GM03348 (cell line): ENCODE results near the gene GSTA2.
"Not testable (repeated sequence)": the region's sequence is repeated elsewhere in the genome, so short reads cannot be mapped to it uniquely, and the experiment has no call there.

Experiments
- DNase-seq: peaks from one replicate; pipeline ENCODE4 v3.0.0; 2012; ENCODE audit warnings: low spot score

Gene GSTA2

DNA sequence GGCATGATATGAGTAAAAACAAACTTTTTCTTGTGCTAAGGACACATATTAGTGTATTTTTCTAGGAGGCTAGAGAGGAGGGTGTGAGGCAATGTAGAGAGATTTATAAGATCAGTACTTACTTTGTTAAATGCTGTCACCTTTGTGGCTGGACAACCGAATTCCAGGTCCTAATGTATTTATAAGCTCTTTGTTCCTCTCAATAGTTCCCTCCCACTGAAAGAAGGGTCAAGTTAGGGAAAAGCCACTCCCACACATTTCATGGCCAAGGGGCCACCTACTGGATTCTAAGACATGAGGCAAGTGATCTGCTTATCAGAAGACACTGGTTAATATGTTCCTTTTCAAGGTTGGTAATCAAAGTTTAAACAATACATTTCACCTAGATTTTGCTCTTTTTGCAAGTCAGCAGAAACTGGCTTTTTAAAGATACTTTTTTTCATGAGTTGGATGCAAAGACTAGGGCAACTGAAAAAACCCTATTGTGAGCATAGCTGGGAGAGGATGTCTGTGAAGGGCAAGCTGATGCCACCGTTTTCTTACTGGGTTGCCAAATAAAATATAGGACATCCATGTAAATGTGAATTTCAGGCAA, at the start of gene GSTA2:
GSTA2 (minus strand) TSS at position 154 of the 595 bp plus-strand sequence. CDS start 5,528 bp downstream, outside the sequence.
- DNase-seq, result not testable (repeated sequence)

DNA sequence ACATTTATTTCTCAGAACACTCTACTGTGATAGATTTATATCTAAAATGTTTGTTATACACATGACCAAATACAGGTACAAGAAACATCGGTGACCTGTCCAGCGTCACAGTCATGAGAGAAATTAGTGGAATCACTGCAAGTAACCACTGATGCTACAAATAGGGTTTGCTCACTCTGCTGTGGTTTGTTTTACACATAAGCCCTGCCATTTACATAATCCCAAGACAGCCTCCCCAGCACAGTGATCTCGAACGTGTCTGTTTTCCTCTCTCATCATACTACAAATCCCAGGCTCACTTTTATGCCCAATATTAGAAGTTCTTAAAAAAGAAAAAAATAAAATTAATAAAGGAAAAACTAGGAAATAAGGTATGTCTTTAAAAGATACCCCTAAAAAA, 46.5 kb upstream of the GSTA2 start:
- not testable (repeated sequence) for DNase-seq

DNA sequence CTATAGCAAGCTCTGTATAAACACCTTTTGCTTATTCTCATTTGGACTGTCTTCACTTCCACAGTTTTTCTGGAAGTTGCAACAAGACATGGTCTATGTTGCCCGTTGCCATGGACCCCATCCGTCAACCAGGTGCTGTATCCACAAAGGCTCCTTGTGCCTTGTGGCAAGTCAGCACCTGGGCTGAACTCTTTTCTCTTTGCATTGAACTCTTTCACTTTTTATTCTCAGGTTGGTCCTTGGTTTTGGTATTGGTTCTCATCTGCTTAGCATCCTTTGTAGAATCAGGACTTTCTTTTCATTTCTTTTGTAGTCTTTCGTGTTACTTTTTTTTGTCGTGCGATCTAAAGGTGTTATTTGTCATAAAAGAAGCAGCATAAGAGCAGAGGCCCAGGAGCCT, 45.4 kb upstream of the GSTA2 start:
- no peak for DNase-seq

DNA sequence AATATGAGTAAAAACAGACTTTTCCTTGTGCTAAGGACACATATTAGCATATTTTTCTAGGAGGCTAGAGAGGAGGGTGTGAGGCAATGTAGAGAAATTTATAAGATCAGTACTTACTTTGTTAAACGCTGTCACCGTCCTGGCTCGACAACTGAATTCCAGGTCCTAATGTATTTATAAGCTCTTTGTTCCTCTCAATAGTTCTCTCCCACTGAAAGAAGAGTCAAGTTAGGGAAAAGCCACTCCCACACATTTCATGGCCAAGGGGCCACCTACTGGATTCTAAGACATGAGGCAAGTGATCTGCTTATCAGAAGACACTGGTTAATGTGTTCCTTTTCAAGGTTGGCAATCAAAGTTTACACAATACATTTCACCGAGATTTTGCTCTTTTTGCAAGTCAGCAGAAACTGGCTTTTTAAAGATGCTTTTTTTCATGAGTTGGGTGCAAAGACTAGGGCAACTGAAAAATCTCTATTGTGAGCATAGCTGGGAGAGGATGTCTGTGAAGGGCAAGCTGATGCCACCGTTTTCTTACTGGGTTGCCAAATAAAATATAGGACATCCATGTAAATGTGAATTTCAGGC, 40.5 kb upstream of the GSTA2 start, which contains the start of gene GSTA1:
GSTA1 (minus strand) TSS at position 149 of the 588 bp plus-strand sequence. CDS start 4,549 bp downstream, outside the sequence.
- not testable (repeated sequence) for DNase-seq

DNA sequence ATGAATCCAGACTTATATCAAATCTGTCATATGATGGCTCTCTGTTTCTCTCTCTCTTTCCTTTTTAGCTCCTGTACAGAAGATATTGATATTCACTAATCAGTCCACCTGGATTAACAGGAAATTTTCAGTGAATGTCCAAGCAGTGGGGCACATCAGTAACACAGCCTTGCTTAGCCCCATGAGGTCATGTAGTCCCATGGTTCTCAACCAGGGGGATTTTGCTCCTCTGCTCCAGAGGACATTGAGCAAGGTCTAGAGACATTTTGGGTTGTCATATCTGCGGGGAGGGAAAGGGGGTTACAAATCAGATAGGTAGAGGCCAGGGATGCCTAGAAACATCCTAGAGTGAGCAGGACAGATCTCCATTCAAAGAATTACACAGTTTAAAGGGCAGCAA, 39.5 kb upstream of the GSTA2 start:
- no peak for DNase-seq

DNA sequence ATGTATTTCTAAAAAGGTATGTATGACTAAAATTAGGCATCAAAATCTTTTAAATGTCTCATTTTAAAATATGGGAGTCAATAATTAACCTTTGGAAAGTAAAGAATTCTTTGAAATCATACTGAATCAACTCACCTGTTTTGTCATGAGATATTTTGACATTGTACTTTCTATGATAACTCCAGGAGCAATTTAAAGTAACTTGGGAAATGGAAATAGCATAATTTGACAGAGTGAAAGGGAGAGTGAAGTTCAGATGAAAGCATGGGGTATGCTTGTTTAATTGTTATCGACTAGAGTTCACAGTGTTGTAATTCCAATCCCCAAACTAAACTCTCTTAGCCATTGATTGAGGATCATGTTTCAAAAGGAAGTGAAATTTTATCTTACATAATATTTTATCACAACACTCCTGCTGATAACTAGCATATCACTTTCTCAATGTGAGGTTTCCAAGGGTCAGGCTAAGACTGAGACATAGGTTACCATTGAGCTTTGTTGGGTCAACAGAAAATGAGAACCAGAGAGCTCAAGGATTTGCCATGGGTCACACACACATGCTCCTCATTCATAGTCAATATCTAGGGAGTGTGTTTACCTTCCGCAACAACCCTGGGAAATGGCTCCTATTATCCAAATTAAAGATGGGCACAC, 38.0 kb upstream of the GSTA2 start:
- DNase-seq, result no peak

DNA sequence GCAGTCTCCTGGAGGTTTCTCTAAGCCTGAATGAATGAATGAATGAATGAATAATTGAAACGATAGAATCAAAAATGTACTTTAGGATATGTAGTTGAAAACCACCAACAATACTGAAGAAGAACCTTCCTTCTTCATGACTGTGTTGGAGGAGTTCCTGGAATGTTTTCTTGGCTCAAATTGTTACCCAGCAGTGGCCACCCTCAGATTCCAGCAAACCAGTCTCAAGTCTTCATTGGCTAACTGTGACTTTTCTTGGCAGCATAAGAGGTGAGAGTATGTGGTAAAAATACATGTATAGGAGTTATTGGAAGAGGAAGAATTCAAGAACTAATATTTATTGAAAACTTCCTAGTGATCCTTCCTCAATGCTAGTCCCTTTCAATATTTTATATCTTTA, 36.0 kb upstream of the GSTA2 start:
- DNase-seq, result peak; percentile 47

DNA sequence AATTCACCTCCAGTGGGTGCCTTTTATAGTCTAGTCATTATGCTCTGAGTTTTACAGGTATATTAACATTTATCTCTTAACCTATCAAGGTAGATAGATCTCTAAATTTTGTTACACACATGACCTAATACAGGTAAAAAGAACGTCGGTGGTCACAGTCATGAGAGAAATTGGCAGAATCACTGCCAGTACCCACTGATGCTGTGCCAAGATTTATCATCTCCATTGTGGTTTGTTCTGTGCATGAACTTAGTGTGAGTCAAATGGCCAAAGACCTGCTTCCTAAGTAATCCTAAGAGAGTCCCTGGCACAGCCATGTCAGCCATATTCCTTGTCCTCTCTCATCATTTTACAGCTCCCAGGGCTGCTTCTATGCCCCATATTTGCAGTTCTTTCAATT, 31.1 kb upstream of the GSTA2 start:
- DNase-seq, result not testable (repeated sequence)

DNA sequence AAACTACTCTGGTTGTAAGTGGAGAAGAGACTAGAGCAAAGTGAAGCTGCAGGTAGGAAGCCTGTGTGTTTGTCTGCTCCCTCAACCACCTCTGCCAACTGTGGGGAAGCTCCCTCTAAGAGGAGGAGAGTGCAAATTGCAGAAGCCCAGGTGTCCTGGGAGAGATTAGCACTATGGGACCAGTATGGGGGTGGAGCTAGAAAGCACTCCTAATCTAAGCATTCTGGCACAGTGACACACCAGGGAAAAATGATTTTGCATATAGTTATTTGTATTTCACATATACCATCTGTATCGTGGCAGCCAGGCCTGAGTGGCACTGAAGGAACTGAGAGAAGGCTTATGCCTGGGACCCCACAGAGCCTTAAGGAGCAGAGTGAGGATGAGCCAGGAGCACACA, 27.6 kb upstream of the GSTA2 start:
- DNase-seq, result no peak

DNA sequence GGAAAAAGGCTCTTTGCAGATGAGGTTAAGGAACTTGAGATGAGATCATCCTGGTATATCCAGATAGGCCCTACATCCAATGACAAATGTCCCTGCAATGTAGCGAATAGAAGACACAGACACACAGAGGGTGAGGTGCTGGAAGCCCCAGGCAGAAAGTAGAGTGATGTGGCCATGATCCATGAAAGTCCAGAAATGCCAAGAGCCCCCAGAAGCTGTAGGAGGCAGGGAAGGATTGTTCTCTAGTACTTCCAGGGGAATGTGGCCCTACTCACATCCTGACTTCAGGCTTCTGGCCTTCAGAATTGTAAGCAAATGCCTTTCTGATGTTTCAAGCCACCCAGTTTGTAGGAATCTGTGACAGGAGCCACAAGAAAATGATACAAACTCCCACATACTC, 26.4 kb upstream of the GSTA2 start:
- peak; percentile 8 for DNase-seq

DNA sequence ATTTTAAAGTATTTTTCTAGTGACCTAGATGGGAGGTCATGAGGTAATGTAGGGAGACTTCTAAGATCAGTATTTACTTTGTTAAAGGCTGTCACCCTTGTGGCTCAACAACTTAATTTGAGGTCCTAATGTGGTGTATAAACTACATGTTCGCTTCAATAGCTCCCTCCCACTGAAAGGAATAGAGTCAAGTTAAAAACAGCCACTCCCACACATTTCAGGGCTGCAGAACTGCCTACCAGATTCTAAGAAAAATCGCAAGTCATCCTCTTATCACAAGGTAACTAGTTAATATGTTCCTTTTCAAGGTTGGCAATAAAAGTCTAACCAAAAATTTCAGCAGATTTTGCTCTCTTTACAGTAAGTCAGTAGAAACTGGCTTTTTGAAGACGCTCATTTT, 25.2 kb upstream of the GSTA2 start:
- DNase-seq, result no peak

DNA sequence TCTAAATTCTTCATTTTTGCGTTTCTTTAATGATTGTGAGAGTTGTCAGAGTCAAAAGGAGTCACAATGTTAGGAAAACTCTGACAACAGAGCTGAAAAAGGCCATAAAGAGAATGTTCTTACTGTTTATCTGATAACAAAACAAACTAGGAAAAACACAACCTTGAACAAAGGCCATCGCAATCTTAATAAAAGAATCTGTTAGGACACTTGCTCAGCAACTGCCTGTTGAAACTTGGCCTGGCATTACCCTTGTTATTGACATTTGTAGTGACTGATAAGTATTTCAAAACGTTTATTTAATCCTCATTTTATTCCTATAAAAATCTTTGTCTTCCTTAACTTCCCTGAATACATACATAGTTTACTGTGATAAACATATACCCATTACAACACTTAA, 24.6 kb upstream of the GSTA2 start:
- DNase-seq, result no peak

DNA sequence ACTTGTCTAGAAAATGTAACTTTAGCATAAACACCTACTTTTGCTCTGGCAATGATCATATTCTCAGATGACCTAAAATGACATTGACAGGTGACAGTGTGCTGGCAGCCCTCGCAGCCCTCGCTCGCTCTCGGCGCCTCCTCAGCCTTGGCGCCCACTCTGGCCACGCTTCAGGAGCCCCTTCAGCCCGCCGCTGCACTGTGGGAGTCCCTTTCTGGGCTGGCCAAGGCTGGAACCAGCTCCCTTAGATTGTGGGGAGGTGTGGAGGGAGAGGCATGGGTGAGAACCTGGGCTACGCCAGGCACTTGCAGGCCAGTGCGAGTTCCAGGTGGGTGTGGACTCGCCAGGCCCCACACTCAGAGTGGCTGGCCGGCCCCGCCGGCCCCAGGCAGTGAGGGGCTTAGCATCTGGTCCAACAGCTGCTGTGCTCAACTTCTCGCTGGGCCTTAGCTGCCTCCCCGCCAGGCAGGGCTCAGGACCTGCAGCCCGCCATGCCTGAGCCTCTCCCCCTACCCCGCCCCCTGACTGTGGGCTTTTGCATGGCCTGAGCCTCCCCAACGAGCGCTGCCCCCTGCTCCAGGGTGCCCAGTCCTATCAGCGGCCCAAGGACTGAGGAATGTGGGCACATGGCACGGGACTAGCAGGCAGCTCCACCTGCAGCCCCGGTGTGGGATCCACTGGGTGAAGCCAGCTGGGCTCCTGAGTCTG, 23.1 kb upstream of the GSTA2 start:
- DNase-seq, result no peak

DNA sequence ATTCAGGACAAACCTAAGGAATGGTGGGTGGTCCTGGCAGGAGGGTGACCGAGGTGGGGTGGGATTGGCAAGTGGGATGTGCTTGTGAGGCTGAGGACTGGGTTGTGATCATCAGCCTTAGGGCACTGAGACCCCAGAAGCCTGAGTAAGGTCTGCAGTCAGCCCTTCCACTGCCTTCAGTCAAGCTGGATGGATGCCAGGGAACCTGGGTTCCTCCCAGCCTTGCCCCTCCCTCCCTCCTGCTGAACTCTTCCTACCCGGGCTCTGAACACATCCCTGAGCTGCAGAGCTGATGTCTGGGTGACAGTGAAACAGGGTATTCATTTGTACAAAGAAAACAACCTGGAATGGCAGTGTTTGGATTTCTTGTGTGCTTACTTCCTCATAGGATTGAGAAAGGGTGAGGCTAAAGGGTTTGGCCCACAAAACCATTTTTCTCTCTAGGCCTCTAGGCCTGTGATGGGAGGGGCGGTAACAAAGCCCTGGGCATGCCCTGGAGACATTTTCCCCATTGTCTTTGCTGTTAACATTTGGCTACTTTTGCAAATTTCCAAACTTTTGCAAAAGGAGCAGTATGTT, 19.5 kb upstream of the GSTA2 start:
- not testable (repeated sequence) for DNase-seq

DNA sequence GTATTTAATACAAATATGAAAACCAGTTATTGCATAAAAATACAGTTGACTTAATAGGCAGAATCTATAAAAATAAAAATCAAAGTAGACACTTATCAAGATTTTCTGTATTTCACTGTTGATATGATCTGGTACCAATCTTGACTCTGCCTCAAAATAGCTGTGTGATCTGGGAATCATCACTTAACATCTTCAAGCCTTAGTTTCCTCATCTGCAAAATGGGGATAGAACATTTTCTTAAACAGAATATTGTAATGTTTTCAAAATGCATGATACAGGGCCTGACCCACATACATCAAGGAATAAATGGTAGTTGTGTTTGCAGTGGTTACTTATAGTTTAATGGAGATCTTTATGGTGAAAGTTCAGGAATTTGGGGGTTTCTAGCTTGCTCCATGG, 18.9 kb upstream of the GSTA2 start:
- not testable (repeated sequence) for DNase-seq

DNA sequence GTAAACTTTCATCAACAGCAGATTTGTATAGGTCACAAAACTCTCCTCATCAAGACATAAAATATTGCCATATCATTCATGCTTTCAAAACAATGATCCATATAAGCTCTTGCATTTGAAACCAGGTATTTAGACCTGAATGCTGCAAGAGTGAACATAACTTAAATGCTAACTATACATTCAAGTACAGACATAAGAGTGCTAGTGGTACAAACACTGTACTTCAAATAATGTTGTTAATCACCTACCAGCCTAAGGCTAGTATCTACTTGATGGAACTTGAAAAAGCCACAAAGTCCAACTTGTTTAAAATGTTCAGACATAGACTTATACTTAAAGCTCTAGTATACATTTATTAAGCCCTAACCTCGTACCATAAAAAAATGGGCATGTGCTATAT, 16.0 kb upstream of the GSTA2 start:
- no peak for DNase-seq

DNA sequence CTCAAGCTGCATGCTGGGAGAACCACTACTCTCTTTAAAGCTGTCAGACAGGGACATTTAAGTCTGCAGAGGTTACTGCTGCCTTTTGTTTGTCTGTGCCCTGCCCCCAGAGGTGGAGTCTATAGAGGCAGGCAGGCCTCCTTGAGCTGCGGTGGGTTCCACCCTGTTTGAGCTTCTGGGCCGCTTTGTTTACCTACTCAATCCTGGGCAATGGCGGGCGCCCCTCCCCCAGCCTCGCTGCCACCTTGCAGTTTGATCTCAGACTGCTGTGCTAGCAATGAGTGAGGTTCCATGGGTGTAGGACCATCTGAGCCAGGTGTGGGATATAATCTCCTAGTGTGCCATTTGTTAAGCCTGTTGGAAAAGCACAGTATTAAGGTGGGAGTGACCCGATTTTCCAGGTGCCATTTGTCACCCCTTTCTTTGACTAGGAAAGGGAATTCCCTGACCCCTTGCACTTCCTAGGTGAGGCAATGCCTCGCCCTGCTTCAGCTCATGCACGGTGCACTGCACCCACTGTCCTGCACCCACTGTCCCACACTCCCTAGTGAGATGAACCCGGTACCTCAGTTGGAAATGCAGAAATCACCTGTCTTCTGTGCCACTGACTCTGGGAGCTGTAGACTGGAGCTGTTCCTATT, 13.6 kb upstream of the GSTA2 start:
- DNase-seq, result not testable (repeated sequence)

DNA sequence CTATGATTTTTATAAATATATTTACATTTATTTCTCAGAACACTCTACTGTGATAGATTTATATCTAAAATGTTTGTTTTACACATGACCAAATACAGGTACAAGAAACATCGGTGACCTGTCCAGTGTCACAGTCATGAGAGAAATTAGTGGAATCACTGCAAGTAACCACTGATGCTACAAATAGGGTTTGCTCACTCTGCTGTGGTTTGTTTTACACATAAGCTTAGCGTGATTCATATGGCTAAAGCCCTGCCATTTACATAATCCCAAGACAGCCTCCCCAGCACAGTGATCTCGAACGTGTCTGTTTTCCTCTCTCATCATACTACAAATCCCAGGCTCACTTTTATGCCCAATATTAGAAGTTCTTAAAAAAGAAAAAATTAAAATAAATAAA, 6.1 kb upstream of the GSTA2 start:
- not testable (repeated sequence) for DNase-seq

DNA sequence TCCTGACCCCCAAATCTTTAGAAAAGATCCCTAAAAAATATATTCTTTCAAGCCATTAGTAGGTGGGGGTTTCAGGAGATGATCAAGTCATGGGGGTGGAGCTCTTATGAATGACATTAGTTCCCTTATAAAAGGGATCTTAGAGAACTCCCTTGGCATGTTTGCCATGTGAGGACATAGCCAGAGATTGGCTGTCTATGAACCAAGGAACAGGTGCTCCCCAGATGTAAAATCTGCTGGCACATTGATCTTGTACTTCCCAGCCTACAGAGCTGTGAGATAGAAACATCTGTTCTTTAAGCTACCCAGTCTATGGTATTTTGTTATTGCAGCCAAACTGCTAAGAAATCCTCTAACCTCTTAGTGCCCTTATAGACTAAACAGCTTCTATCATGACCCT, 4.4 kb upstream of the GSTA2 start:
- peak; percentile 6 for DNase-seq

DNA sequence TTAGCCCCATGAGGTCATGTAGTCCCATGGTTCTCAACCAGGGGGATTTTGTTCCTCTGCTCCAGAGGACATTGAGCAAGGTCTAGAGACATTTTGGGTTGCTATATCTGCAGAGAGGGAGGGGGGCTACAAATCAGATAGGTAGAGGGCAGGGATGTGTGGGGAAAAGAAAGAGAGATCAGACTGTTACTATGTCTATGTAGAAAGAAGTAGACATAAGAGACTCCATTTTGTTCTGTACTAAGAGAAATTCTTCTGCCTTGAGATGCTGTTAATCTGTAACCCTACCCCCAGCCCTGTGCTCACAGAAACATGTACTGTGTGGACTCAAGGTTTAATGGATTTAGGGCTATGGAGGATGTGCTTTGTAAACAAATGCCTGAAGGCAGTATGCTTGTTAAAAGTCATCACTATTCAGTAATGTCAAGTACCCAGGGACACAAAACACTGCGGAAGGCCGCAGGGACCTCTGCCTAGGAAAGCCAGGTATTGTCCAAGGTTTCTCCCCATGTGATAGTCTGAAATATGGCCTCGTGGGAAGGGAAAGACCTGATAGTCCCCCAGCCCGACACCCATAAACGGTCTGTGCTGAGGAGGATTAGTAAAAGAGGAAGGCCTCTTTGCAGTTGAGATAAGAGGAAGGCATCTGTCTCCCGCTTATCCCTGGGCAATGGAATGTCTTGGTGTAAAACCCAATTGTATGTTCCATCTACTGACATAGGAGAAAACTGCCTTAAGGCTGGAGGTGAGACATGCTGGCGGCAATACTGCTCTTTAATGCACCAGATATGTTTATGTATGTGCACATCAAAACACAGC, 1.4 kb downstream of the GSTA2 start:
- DNase-seq, result not testable (repeated sequence)

DNA sequence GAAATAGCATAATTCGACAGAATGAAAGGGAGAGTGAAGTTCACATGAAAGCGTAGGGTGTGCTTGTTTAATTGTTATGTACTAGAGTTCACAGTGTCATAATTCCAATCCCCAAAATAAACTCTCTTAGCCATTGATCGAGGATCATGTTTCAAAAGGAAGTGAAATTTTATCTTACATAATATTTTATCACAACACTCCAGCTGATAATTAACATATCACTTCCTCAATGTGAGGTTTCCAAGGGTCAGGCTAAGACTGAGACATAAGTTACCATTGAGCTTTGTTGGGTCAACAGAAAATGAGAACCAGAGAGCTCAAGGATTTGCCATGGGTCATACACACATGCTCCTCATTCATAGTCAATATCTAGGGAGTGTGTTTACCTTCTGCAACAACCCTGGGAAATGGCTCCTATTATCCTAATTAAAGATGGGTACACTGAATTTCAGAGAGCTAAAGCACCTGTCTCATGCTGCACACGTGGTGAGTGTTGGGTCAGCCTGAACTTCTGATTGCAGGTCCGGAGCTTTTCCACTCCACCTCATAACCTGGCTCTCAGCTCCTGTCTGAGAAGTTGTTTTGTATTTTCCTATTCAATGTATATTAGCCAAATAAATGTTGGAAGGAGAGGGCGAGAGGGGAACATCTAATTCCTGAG, 3.0 kb downstream of the GSTA2 start:
- no peak for DNase-seq
